IPS DF 4.7 (cell line): Measurements from ENCODE around the gene CALHM5.
"Not testable (repeated sequence)": the region's sequence is repeated elsewhere in the genome, so short reads cannot be mapped to it uniquely, and the experiment has no call there.

Source experiments
- DNase-seq: peaks from one replicate; pipeline ENCODE4 v3.0.0-alpha.2; 2013; ENCODE audit warnings: low spot score; ENCODE audit errors: extremely low read depth

CALHM5 gene

GRCh38 chr6:116511424-116512110 is at the start of gene CALHM5:
Gene CALHM5, plus strand, starts transcription at chr6:116511639. Its CDS starts 58 bp downstream, at chr6:116511697.
- DNase-seq, result no peak

GRCh38 chr6:116461932-116462885 is 49.2 kb upstream of the CALHM5 start:
- no peak for DNase-seq

GRCh38 chr6:116463301-116463700 is 48.1 kb upstream of the CALHM5 start:
- DNase-seq, result no peak

- no peak for DNase-seq
Observed at GRCh38 chr6:116465246-116465645, 46.2 kb upstream of the CALHM5 start.

GRCh38 chr6:116467096-116467495 is 44.3 kb upstream of the CALHM5 start:
- DNase-seq, result no peak

- DNase-seq, result no peak
Observed at GRCh38 chr6:116467514-116467913, 43.9 kb upstream of the CALHM5 start.

GRCh38 chr6:116468293-116468692 is 43.1 kb upstream of the CALHM5 start:
- DNase-seq, result no peak

- no peak for DNase-seq
Observed at GRCh38 chr6:116471531-116471930, 39.9 kb upstream of the CALHM5 start.

GRCh38 chr6:116472706-116473105 is 38.7 kb upstream of the CALHM5 start:
- DNase-seq, result no peak

- no peak for DNase-seq
Observed at GRCh38 chr6:116475141-116475540, 36.3 kb upstream of the CALHM5 start.

GRCh38 chr6:116476002-116476678 is 35.3 kb upstream of the CALHM5 start:
- DNase-seq, result no peak

GRCh38 chr6:116482780-116483179 is 28.7 kb upstream of the CALHM5 start:
- DNase-seq, result no peak

- DNase-seq, result no peak
Observed at GRCh38 chr6:116483616-116484015, 27.8 kb upstream of the CALHM5 start.

GRCh38 chr6:116485559-116486184 is 25.8 kb upstream of the CALHM5 start:
- DNase-seq, result no peak

GRCh38 chr6:116491610-116492330 is 19.7 kb upstream of the CALHM5 start:
- DNase-seq, result no peak

- no peak for DNase-seq
Observed at GRCh38 chr6:116492331-116493067, 18.9 kb upstream of the CALHM5 start.

- not testable (repeated sequence) for DNase-seq
Observed at GRCh38 chr6:116495161-116495560, 16.3 kb upstream of the CALHM5 start.

GRCh38 chr6:116497113-116497676 is 14.2 kb upstream of the CALHM5 start:
- DNase-seq, result no peak

GRCh38 chr6:116500969-116501433 is 10.4 kb upstream of the CALHM5 start:
- DNase-seq, result no peak

GRCh38 chr6:116507324-116507723 is 4.1 kb upstream of the CALHM5 start:
- no peak for DNase-seq
